ENCODE data around the gene BTN2A1. TPM values are rescaled to one million over a fixed set of nuclear protein-coding genes. Genes with fewer than 3 reads are reported as not detected.
"Not testable (repeated sequence)": the region's sequence is repeated elsewhere in the genome, so short reads cannot be mapped to it uniquely, and the experiment has no call there.

The BTN2A1 gene
- total RNA-seq (2014; rRNA removed; shearing (Covaris generic)), result 23.2 and 35.0 TPM in 2 replicates

GRCh38 chr6:26457806-26458688 lies at the start of gene BTN2A1:
BTN2A1 (plus strand) TSS chr6:26457955; CDS start chr6:26458637, 682 bp downstream.
- peak; percentile 97 for DNase-seq (ENCODE audit: low read depth)

GRCh38 chr6:26408828-26409730 lies 48.7 kb upstream of the BTN2A1 start:
- DNase-seq (ENCODE audit: low read depth), result no peak

GRCh38 chr6:26411751-26412150 lies 46.0 kb upstream of the BTN2A1 start:
- DNase-seq (ENCODE audit: low read depth), result peak; percentile 18

GRCh38 chr6:26412228-26412627 lies 45.5 kb upstream of the BTN2A1 start:
- no peak for DNase-seq (ENCODE audit: low read depth)

GRCh38 chr6:26412954-26413353 lies 44.8 kb upstream of the BTN2A1 start:
- no peak for DNase-seq (ENCODE audit: low read depth)

- no peak for DNase-seq (ENCODE audit: low read depth)
Observed at GRCh38 chr6:26414281-26414680, 43.5 kb upstream of the BTN2A1 start.

GRCh38 chr6:26415036-26415614 lies 42.6 kb upstream of the BTN2A1 start:
- DNase-seq (ENCODE audit: low read depth), result no peak

- DNase-seq (ENCODE audit: low read depth), result peak; percentile 28
Observed at GRCh38 chr6:26415791-26416190, 42.0 kb upstream of the BTN2A1 start.

GRCh38 chr6:26416288-26416687 lies 41.5 kb upstream of the BTN2A1 start:
- no peak for DNase-seq (ENCODE audit: low read depth)

GRCh38 chr6:26418077-26418476 lies 39.7 kb upstream of the BTN2A1 start:
- not testable (repeated sequence) for DNase-seq (ENCODE audit: low read depth)

- not testable (repeated sequence) for DNase-seq (ENCODE audit: low read depth)
Observed at GRCh38 chr6:26418795-26419194, 39.0 kb upstream of the BTN2A1 start.

GRCh38 chr6:26420688-26421171 lies 37.0 kb upstream of the BTN2A1 start:
- DNase-seq (ENCODE audit: low read depth), result peak; percentile 72

GRCh38 chr6:26421259-26422144 lies 36.3 kb upstream of the BTN2A1 start:
- DNase-seq (ENCODE audit: low read depth), result peak; percentile 97

- DNase-seq (ENCODE audit: low read depth), result no peak
Observed at GRCh38 chr6:26422329-26422728, 35.4 kb upstream of the BTN2A1 start.

- DNase-seq (ENCODE audit: low read depth), result no peak
Observed at GRCh38 chr6:26426691-26427450, 30.9 kb upstream of the BTN2A1 start.

- DNase-seq (ENCODE audit: low read depth), result no peak
Observed at GRCh38 chr6:26427451-26427809, 30.3 kb upstream of the BTN2A1 start.

- no peak for DNase-seq (ENCODE audit: low read depth)
Observed at GRCh38 chr6:26428206-26428605, 29.5 kb upstream of the BTN2A1 start.

GRCh38 chr6:26430787-26431186 lies 27.0 kb upstream of the BTN2A1 start:
- no peak for DNase-seq (ENCODE audit: low read depth)

GRCh38 chr6:26431258-26432172 lies 26.2 kb upstream of the BTN2A1 start:
- no peak for DNase-seq (ENCODE audit: low read depth)
